ENCODE data around the gene CCDC148.
A peak's percentile ranks its signal among the peaks of the same experiment; 100 is the strongest.
"Not testable (repeated sequence)": the region's sequence is repeated elsewhere in the genome, so short reads cannot be mapped to it uniquely, and the experiment has no call there.

CCDC148 gene

GRCh38 chr2:158413581-158413980 lies 43.0 kb downstream of the CCDC148 start:
- DNase-seq = no peak

DNA sequence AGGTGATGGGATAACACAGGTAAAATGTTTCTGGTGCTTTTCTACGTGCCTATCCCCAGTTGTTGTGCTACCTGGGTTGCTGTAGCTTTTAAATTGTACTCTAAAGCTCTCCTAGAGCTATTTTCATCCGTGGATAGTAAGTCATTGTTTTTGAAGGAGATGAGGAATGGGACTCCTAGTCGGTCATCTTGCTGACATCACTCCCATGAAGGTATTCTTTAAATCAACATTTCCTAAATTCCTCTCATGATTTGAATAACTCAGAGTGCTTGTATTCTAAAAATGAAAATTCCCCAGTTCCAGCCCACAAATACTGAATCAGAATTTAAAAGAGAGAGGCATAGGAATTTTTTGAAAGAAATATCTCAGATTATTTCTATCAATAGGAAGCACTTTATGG lies 44.3 kb downstream of the CCDC148 start:
- no peak for DNase-seq

GRCh38 chr2:158411748-158412147 lies 44.8 kb downstream of the CCDC148 start:
- DNase-seq = no peak

DNA sequence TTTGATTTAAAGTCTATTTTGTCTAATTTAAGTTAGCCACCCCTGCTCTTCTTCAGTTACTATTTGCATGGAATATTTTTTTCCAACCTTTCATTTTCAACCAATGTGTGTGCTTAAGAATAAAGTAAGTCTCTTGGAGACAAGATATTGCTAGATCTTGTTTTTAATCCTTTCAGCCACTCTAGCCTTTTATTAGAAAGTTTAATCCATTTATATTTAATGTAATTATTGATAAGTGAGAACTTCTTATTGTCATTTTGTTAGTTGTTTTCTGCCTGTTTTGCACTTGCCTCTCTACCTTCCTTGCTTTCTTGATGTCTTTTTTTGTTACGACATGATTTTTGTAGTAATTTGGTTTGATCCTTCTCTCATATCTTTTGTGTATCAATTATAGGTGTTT lies 46.4 kb downstream of the CCDC148 start:
- DNase-seq = no peak

DNA sequence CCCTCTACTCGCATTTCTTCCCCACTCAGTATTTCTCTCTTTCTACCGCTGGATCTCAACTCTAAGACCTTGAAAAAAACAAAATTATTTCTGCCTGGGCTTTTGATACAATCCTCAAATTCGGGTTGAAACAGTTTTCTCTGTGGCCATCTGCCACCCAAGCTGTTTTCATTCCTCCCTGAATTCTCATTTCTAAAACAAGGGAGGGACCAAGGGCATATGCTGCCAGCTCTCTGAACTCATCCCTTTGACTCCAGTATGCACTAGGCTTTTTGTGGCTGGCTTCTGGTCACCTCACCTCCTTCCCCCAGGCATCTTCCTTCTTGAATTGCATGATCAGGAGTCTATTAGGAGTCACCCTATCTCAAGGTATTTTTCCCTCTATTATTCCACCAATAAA lies 49.5 kb downstream of the CCDC148 start:
- DNase-seq = no peak

DNA sequence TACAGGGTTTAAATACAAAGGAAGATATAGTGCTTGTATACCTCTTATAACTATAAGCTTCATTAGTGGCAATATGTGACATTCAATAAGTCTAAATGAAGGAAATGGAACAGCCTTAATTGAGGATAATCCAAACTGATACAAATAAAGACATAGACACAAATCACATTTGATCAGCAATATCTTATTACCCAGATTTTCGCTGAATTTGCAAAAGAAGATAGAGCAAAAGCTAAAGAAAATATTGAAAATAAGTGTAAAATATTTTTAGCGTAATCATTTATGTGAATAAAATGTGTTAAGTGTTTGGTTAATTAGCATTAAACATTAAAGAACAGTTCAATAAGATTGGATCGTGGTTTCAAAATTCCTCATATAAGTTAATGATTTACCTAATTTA lies 51.2 kb downstream of the CCDC148 start:
- no peak for DNase-seq

GRCh38 chr2:158403237-158403636 lies 53.3 kb downstream of the CCDC148 start:
- DNase-seq = no peak

DNA sequence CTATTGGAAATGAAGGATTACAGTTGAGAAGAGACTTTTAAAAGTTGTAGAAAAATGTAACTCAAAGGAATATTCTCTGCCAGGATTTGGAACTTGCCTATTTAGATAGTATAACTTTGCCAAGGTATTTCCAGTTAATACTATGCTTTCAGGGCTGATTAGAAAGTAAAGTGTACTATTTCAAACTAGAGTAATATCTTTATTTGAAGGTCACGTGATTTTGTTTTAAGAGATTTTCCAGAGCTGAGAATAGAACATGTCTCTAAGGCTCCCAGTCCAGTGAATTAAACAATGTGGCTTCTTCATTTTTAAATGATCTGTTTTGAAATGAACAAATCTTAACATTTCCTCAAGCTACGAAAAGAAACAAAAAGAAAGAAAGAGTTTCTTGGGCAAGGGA lies 53.9 kb downstream of the CCDC148 start:
- DNase-seq = no peak

DNA sequence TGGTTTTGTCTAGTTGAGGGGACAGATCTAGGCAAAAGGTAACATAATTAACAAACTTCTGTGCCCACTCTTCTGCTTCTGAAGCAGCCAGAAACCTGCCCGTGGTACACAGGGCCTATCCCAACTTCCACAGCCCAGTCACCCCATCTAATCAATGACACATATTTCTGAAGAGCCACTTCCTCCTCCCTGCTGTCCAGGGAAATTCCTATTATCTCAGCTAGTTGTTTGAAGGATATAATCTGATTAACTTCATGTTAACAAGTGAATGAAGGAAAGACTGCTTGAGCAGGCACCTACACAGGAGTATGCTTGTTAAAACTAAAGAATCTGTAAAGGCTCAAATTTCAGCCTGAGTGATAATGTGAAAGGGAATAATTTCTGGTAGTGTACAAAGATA lies 61.4 kb downstream of the CCDC148 start:
- DNase-seq = no peak

DNA sequence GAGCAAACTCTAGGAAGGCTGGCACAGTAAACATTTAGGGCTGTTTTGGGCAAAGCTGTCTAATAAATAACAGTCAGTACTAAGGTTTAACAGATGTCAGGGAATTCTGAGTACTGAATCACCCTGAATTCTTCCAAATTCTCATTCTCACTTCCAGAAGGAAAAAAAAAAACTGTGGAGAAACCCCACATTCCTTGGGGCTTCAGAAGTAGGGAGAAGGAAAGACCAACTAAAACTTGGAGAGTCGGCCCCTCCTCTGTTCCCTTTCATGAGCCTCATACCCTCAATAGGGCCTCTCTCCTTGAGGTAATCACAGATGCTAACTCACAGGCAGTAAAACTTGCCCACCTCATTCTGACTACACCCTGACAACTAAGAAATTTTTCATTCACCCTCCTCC lies 62.1 kb downstream of the CCDC148 start:
- DNase-seq = no peak

DNA sequence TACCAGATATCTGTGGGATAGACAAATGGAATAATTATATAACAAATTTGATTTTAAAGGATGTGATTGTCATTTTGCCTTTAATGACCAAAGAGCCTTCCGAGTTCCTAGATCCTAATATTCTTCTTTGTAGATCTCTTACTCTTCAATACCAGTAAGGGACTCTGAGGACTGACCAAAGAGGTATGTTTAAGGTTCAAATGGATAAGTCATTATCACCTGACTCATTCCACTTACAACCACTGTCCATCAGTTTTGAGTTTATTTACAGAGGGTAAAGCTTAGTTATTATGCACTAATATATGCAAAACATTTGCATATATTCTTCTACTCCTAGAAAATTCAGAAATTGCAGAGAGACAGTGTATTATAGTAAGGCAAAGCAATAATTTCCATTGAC lies 62.7 kb downstream of the CCDC148 start:
- no peak for DNase-seq

- DNase-seq = no peak
Observed at GRCh38 chr2:158392687-158393086, 63.9 kb downstream of the CCDC148 start.

GRCh38 chr2:158391876-158392275 lies 64.7 kb downstream of the CCDC148 start:
- DNase-seq = no peak

DNA sequence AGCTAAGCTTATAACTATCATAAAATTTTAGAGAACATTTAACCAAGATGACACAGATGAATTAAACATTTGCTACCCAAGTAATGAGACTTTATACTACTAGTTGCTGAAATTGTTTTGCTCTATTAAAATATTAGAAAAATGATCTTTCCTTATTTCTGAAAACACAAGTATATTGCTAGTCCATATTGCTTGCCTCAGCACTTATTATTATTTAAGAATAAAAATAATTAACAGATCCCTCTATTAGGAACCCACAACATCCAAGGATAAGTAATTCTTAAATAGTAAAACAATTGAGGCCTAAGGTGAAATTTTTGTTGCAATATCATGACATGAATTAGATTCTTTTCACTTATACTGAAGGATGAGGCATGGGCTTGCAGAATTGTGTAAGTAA lies 65.2 kb downstream of the CCDC148 start:
- DNase-seq = no peak

DNA sequence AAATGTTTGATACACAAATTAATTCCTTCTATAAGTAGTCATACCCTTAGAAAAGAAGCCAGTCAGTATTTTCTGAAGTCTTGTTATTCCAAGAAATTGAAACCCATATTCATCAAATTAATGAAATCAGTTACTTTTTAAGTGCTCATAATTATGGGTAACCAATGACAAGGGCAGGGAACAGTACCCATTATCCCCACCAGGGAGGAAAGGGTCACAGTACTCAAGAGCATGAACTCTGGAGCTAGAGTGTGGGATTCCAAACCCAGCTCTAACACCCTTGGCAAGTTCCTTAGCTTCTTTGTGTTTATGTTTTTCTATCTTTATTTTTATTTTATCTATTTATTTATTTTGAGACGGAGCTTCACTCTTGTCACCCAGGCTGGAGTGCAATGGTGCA lies 68.4 kb downstream of the CCDC148 start:
- no peak for DNase-seq

GRCh38 chr2:158385646-158386045 lies 70.9 kb downstream of the CCDC148 start:
- no peak for DNase-seq

DNA sequence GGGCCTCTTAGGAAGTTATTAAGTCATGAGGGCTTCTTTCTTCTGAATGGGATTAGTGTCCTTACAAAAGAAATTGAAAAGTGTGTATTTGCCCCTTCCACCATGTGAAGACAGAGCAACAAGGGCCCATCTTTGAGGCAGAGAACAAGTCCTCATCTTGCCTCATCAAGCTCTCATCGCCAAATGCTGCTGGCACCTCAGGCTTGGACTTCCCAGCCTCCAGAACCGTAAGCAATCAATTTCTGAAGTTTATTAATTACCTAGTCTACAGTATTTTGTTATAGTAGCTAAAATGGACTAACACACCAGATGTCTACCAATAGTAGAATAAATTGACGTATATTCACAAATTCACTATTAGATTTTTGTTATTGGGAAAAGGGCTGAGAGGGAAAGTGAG lies 74.6 kb downstream of the CCDC148 start:
- no peak for DNase-seq

DNA sequence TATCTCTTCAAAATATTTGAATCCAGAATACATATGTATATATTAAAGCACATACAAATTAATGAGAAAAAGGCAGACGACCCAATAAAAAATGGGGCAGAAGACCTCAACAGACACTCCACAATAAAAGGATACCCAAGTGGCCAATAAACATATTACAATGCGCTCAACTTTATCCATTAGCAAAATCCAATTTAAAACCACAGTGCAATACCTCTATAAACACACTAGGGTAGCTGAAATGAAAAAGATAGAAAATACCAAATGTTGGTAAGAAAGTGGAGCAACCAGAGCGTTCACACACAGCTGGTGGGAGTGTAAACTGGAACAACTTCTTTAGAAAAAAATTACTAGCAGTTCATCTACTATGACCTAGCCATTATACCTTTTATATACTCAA lies 75.3 kb downstream of the CCDC148 start:
- DNase-seq = no peak

- no peak for DNase-seq
Observed at GRCh38 chr2:158380746-158381145, 75.8 kb downstream of the CCDC148 start.

DNA sequence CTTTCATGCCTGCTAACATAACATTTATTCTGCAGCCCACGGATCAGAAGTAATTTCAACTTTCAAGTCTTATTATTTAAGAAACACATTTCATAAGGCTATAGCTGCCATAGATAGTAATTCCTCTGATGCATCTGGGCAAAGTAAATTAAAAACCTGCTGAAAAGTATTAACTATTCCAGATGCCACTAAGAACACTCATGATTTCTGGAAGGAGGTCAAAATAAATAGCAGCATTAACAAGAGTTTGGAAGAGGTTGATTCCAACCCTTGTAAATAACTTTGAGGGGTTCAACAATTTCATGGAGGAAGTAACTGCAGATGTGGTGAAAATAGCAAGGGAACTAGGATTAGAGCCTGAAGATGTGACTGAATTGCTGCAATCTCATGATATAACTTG lies 77.6 kb downstream of the CCDC148 start:
- no peak for DNase-seq

- DNase-seq = no peak
Observed at GRCh38 chr2:158366342-158366741, 90.2 kb downstream of the CCDC148 start.

DNA sequence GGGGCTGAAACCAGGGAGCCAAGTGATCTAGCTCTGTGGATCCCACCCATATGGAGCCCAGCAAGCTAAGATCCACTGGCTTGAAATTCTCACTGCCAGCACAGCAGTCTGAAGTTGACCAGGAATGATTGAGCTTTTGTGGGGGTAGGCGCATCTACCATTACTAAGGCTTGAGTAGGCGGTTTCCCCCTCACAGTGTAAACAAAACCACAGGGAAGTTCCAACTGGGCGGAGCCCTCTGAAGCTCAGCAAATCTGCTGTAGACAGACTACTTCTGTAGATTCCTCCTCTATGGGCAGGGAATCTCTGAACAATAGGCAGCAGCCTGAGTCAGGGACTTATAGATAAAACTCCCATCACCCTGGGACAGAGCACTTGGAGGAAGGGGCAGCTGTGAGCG lies 96.7 kb downstream of the CCDC148 start:
- DNase-seq = peak; percentile 9

GRCh38 chr2:158357699-158358098 lies 98.9 kb downstream of the CCDC148 start:
- DNase-seq = no peak

DNA sequence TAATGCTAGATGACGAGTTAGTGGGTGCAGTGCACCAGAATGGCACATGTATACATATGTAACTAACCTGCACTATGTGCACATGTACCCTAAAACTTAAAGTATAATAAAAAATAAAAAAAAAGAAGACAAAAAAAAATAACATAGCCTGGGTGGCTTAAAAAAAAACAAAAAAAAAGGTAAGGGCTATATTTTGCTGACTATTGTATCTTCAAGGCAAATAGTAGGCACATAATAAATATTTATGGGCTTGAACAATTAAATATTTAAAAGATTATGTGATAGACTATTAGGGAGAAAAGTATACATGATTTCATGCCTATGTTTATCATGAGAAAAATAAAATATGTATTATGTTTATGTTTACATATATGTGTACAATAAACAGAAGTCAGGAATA lies 99.4 kb downstream of the CCDC148 start:
- DNase-seq = no peak

- not testable (repeated sequence) for DNase-seq
Observed at GRCh38 chr2:158351466-158351816, 105.1 kb downstream of the CCDC148 start.

DNA sequence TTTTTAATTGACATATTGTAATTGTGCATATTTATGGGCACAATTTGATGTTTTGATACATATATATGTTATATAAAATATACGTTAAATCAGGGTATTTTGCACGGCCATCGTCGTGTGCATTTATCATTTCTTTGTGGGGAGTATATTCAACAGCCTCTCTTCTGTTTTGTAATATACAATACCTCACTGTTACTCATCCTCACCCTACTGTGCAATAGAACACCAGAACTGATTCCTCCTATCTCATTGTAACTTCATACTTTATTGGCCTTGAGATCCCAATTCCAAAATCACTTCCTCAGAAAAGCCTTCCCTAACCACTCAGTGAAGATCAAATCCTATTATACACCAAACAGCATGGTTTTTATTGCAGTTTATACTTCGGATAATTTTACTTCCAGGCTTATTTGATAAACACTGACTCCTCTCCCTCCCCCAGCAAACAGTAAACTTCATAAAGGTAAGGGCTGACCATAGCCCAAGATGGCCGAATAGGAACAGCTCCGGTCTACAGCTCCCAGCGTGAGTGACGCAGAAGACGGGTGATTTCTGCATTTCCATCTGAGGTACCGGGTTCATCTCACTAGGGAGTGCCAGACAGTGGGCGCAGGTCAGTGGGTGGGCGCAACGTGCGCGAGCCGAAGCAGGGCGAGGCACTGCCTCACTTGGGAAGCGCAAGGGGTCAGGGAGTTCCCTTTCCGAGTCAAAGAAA lies 105.6 kb downstream of the CCDC148 start:
- DNase-seq = not testable (repeated sequence)

Data from activated CD4-positive, alpha-beta T cell treated with anti-CD3 and anti-CD28 coated beads for 48 hours (primary cell).